Uterus (tissue), 4 donors: ENCODE results near the gene ARL8A. TPM values are rescaled to one million over a fixed set of nuclear protein-coding genes. Genes with fewer than 3 reads are reported as not detected.

Experiments
- DNase-seq, 2 donors: peaks; one replicate each; pipeline ENCODE4 v3.0.0-alpha.2; 2019 to 2020
- H3K27ac ChIP-seq, 2 donors: fragments of 200-600 bp; sonication (generic); 1 replicate in 1 of 2; 2 replicates in 1 of 2; pipeline ENCODE4 v1.5.1; 2016 to 2018
- H3K27me3 ChIP-seq, 2 donors: fragments of 200-600 bp; sonication (generic); one replicate each; pipeline ENCODE4 v1.5.1; 2018 to 2019; ENCODE audit warnings: control low read depth in 1 of 2
- H3K36me3 ChIP-seq, 2 donors: fragments of 200-600 bp; sonication (generic); one replicate each; pipeline ENCODE4 v1.5.1; 2019; ENCODE audit warnings: control low read depth in 1 of 2
- H3K4me1 ChIP-seq, 2 donors: fragments of 200-600 bp; sonication (generic); one replicate each; pipeline ENCODE4 v1.5.1; 2018 to 2019; ENCODE audit warnings: control low read depth in 1 of 2
- H3K4me3 ChIP-seq, 2 donors: fragments of 200-600 bp; sonication (generic); 1 replicate in 1 of 2; 2 replicates in 1 of 2; pipeline ENCODE4 v1.5.1; 2018 to 2019; ENCODE audit warnings: mild to moderate bottlenecking in 1 of 2
- H3K9me3 ChIP-seq, 2 donors: fragments of 200-600 bp; sonication (generic); one replicate each; pipeline ENCODE4 v1.5.1; 2019; ENCODE audit warnings: control low read depth in 1 of 2
- POLR2A ChIP-seq, 2 donors: fragments of 450-650 bp; IDR thresholded peaks; one replicate each; pipeline ENCODE4 v1.6.1; 2016; ENCODE audit warnings: antibody characterized with exemption in 2 of 2, mild to moderate bottlenecking in 1 of 2, moderate library complexity in 1 of 2
- intact Hi-C: fragments of 100-400 bp; cut with DNase I; formaldehyde crosslinking; loops from one replicate; pipeline ENCODE4 v1.15.1; 2023; ENCODE audit warnings: low total_unique reads
- total RNA-seq, 4 donors: library from RNA; depleted of rRNA in 3 of 4; stranded (reverse); fragments of >200 nt in 3 of 4; gene quantifications; one replicate each; pipeline versions ENCODE4 v1.1.0 to v1.2.4, GENCODE V29; 2014 to 2023
- TF ChIP-seq, protein P1 (sequence below), 4 experiments: fragments of 200-600 bp in 2 of 4; fragments of 450-650 bp in 2 of 4; sonication (generic) in 2 of 4; IDR thresholded peaks; one replicate each; pipeline ENCODE4 v1.5.1; 2016 to 2019; ENCODE audit warnings: antibody characterized with exemption in 4 of 4, mild to moderate bottlenecking in 2 of 4, moderate library complexity in 1 of 4
- donor health status: DM: yes; HTN: yes; CAD: no.

Gene ARL8A
- total RNA-seq, 4 donors from 2014 or later, result 4.6 to 86.2 (median 18.7) TPM

DNA sequence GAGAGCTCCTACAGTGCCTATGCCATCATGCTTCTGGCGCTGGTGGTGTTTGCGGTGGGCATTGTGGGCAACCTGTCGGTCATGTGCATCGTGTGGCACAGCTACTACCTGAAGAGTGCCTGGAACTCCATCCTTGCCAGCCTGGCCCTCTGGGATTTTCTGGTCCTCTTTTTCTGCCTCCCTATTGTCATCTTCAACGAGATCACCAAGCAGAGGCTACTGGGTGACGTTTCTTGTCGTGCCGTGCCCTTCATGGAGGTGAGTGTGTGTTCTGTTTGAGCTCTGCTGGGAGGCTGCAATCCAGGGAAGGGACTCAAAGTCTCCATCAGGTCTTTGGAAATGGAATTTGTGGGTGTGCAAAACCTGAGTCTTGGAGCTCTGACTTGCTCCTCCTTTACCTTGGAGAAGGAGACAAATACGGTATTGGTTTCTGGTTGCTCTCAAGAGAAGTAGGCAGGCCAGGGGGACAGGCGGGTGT lies 21.2 kb downstream of the ARL8A start:
- DNase-seq, result no peak
- no peaks in the 10 kb centered on the region for H3K9me3 ChIP-seq
- H3K27me3 ChIP-seq, result no peaks in the 10 kb centered on the region
- H3K27ac ChIP-seq, result no peak overlapping the region
- intact Hi-C loops, result loop anchor here (5.0 kb wide), 1 partner anchor 106 kb away; no protein-coding TSS in a partner anchor
- no peak overlapping the region for H3K4me3 ChIP-seq
- no peaks in the 10 kb centered on the region for H3K36me3 ChIP-seq
- TF ChIP-seq, protein P1, sequence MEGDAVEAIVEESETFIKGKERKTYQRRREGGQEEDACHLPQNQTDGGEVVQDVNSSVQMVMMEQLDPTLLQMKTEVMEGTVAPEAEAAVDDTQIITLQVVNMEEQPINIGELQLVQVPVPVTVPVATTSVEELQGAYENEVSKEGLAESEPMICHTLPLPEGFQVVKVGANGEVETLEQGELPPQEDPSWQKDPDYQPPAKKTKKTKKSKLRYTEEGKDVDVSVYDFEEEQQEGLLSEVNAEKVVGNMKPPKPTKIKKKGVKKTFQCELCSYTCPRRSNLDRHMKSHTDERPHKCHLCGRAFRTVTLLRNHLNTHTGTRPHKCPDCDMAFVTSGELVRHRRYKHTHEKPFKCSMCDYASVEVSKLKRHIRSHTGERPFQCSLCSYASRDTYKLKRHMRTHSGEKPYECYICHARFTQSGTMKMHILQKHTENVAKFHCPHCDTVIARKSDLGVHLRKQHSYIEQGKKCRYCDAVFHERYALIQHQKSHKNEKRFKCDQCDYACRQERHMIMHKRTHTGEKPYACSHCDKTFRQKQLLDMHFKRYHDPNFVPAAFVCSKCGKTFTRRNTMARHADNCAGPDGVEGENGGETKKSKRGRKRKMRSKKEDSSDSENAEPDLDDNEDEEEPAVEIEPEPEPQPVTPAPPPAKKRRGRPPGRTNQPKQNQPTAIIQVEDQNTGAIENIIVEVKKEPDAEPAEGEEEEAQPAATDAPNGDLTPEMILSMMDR (IDR thresholded peaks at IDR 0.05), result no peak
- TF ChIP-seq POLR2A (IDR thresholded peaks at IDR 0.05), result no peak
- H3K4me1 ChIP-seq, result no peaks in the 10 kb centered on the region

DNA sequence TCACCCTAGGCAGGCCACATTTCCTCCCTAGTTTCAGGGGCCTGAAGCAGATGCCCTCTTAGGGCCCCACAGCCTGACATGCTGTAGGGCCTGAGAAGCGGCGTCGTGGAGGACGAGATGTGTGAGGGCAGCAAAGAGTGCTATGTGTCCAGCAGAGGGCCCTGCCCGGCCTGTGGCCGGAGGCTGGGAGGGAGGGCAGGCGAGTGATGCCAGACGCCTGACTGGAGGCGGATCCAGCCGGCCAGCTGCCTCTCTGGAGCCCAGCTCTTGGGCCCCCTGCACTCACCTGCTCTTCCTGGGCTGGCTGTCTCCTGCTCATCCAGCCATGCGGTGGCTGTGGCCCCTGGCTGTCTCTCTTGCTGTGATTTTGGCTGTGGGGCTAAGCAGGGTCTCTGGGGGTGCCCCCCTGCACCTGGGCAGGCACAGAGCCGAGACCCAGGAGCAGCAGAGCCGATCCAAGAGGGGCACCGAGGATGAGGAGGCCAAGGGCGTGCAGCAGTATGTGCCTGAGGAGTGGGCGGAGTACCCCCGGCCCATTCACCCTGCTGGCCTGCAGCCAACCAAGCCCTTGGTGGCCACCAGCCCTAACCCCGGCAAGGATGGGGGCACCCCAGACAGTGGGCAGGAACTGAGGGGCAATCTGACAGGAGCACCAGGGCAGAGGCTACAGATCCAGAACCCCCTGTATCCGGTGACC lies 21.8 kb downstream of the ARL8A start, which contains the start of gene GPR37L1:
GPR37L1 (plus strand) TSS at position 279 of the 697 bp plus-strand sequence; CDS start at position 326, 47 bp downstream.
- no peaks in the 10 kb centered on the region for H3K36me3 ChIP-seq
- H3K4me1 ChIP-seq, result no peaks in the 10 kb centered on the region
- intact Hi-C loops, result loop anchor here (5.0 kb wide), 1 partner anchor 105 kb away; no protein-coding TSS in a partner anchor
- no peaks in the 10 kb centered on the region for H3K27me3 ChIP-seq
- no peak within 1 kb of the TSS for H3K27ac ChIP-seq
- DNase-seq, result peak in 1 of 2 donors; percentile 48
- H3K4me3 ChIP-seq, result no peak within 1 kb of the TSS
- TF ChIP-seq POLR2A (IDR thresholded peaks at IDR 0.05), result no peak
- TF ChIP-seq, protein P1 (IDR thresholded peaks at IDR 0.05), result peak in 3 of 4 experiments; percentile 30 to 54 (median 41)
- no peaks in the 10 kb centered on the region for H3K9me3 ChIP-seq

DNA sequence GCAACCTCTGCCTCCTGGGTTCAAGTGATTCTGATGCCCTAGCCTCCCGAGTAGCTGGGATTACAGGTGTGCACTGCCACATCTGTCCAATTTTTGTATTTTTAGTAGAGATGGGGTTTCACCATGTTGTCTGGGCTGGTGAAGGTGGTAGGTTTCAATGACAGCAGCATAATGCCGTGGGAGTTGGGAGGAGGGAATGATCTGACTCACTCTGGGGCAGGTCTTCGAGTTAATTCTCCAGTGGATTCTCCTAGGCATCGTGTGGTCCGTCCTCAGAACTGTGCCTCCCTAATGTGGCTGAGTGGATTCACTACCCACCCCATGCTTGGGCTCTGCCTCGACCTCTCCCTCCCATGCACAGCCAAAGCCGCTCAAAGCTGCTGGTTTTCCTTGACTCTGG lies 23.5 kb downstream of the ARL8A start:
- no peak overlapping the region for H3K4me3 ChIP-seq
- no peaks in the 10 kb centered on the region for H3K9me3 ChIP-seq
- TF ChIP-seq POLR2A (IDR thresholded peaks at IDR 0.05), result no peak
- TF ChIP-seq, protein P1 (IDR thresholded peaks at IDR 0.05), result no peak
- H3K27me3 ChIP-seq, result no peaks in the 10 kb centered on the region
- no peaks in the 10 kb centered on the region for H3K4me1 ChIP-seq
- H3K27ac ChIP-seq, result no peak overlapping the region
- no peaks in the 10 kb centered on the region for H3K36me3 ChIP-seq
- intact Hi-C loops, result loop anchor here (5.0 kb wide), 1 partner anchor 104 kb away; no protein-coding TSS in a partner anchor
- no peak for DNase-seq

DNA sequence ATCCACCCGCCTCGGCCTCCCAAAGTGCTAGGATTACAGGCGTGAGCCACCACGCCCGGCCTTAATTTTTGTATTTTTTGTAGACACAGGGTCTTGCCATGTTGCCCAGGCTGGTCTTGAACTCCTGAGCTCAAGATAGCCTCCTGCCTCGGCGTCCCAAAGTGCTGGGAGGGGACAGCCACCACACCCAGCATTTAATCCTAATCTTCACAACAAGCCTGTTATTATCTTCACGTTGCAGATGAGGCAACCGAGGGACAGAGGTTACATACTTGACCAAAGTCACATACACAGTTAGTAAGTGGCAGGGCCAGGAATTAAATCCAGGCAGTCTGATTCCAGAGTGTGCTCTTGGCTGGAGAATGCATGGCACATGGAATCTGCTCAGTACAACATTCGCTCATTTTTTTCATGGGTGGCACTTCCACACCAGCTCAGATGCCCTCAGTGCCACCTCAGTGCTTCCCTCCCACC lies 26.6 kb downstream of the ARL8A start:
- Histone ChIP-seq H3K9me3 (no peaks in the 10 kb centered on the region), H3K4me3 (no peak overlapping the region), H3K27me3 (no peaks in the 10 kb centered on the region), H3K27ac (no peak overlapping the region), H3K36me3 (no peaks in the 10 kb centered on the region), H3K4me1 (peaks cover 0 to 5% of the 10 kb centered on the region in 2 donors)
- intact Hi-C loops, result no loop called here
- no peak for DNase-seq
- TF ChIP-seq, protein P1 (IDR thresholded peaks at IDR 0.05), result no peak
- no peak for TF ChIP-seq POLR2A (IDR thresholded peaks at IDR 0.05)

DNA sequence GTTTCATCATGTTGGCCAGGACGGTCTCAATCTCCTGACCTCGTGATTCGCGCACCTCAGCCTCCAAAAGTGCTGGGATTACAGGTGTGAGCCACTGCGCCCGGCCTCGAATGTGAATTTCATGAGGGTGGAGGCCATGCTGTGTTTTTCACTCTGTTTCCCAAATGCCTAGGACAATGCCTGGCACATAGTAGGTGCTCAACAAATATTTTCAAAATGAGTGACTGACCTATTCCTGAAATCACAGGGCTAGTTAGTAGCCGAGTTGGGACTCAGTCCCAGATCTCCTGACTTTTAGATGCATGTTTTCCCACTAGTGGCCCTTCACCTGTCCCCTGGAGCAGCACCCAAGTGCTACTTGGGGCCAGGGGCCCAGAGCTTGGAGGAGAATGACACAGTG lies 28.2 kb downstream of the ARL8A start:
- Histone ChIP-seq H3K4me1 (peaks cover 0 to 6% of the 10 kb centered on the region in 2 donors), H3K4me3 (no peak overlapping the region), H3K36me3 (no peaks in the 10 kb centered on the region), H3K9me3 (no peaks in the 10 kb centered on the region), H3K27me3 (no peaks in the 10 kb centered on the region), H3K27ac (no peak overlapping the region)
- intact Hi-C loops, result no loop called here
- TF ChIP-seq, protein P1 (IDR thresholded peaks at IDR 0.05), result no peak
- no peak for TF ChIP-seq POLR2A (IDR thresholded peaks at IDR 0.05)
- no peak for DNase-seq
